T-cell (primary cell): ENCODE results near the gene SLC25A25. TPM values are rescaled to one million over a fixed set of nuclear protein-coding genes. Genes with fewer than 3 reads are reported as not detected.
"Not testable (repeated sequence)": the region's sequence is repeated elsewhere in the genome, so short reads cannot be mapped to it uniquely, and the experiment has no call there.

Experiments used
- ATAC-seq, 4 experiments: fragments of 200-7000 bp in 3 of 4; fragments of 150-1000 bp in 1 of 4; cut with Tn5 transposase; replicated peaks in 1 of 4; 1 replicate in 3 of 4; 2 replicates in 1 of 4; pipeline ENCODE4 v1.10.0; 2021; ENCODE audit warnings: moderate library complexity in 3 of 4, mild to moderate bottlenecking in 2 of 4, moderate number of reproducible peaks in 1 of 4
- CTCF ChIA-PET, 2 donors: fragments of 300-600 bp; sonication (Branson Sonifier 250); formaldehyde crosslinking; loops; one replicate each; lab custom pipeline; 2022; ENCODE audit warnings: antibody characterized with exemption in 2 of 2; lab: Charles Lee
- POLR2A ChIA-PET, 2 donors: fragments of 300-600 bp; sonication (Branson Sonifier 250); formaldehyde crosslinking; loops; one replicate each; lab custom pipeline; 2022; ENCODE audit warnings: antibody characterized with exemption in 2 of 2; lab: Charles Lee
- DNase-seq, 35 experiments: peaks; one replicate each; pipeline versions ENCODE4 v3.0.0 to v3.0.0-alpha.2; 2013 to 2023
- H3K27ac ChIP-seq: one replicate; pipeline ENCODE4 v1.5.1; 2013; ENCODE audit warnings: low read length
- H3K27me3 ChIP-seq, 2 experiments: replicated peaks in 1 of 2; 1 replicate in 1 of 2; 2 replicates in 1 of 2; pipeline versions ENCODE4 v1.6.1 to v1.7.0; 2013; ENCODE audit warnings: low read length in 1 of 2, mixed read lengths in 1 of 2; ENCODE audit not compliant: control insufficient read depth in 2 of 2, insufficient read depth in 2 of 2; ENCODE audit errors: extremely low read depth in 1 of 2
- H3K36me3 ChIP-seq, 2 donors: 1 replicate in 1 of 2; 2 replicates in 1 of 2; pipeline versions ENCODE4 v1.6.1 to v1.7.0; 2013; ENCODE audit warnings: low read length in 1 of 2; ENCODE audit not compliant: control insufficient read depth in 2 of 2, insufficient read depth in 1 of 2; ENCODE audit errors: extremely low read depth in 1 of 2
- H3K4me1 ChIP-seq, 2 experiments: 1 replicate in 1 of 2; 2 replicates in 1 of 2; pipeline versions ENCODE4 v1.6.1 to v1.7.0; 2013; ENCODE audit warnings: low read length in 2 of 2, mixed read lengths in 1 of 2; ENCODE audit not compliant: insufficient read depth in 2 of 2, control insufficient read depth in 1 of 2; ENCODE audit errors: extremely low read depth in 1 of 2
- H3K4me3 ChIP-seq, 2 donors: 1 replicate in 1 of 2; 2 replicates in 1 of 2; pipeline versions ENCODE4 v1.5.1 to v1.7.0; 2013; ENCODE audit warnings: mild to moderate bottlenecking in 2 of 2, low read length in 1 of 2, moderate library complexity in 1 of 2; ENCODE audit not compliant: control insufficient read depth in 1 of 2; ENCODE audit errors: extremely low read depth in 1 of 2
- H3K9me3 ChIP-seq: 2 replicates; pipeline ENCODE4 v1.7.0; 2013
- H3K27ac Mint-ChIP-seq, 2 donors: one replicate each; pipeline ENCODE4 v1.8.0; 2020 to 2021; ENCODE audit warnings: mild to moderate bottlenecking in 2 of 2, mixed read lengths in 2 of 2
- H3K27me3 Mint-ChIP-seq, 2 donors: one replicate each; pipeline ENCODE4 v1.8.0; 2021 to 2022; ENCODE audit warnings: mixed read lengths in 2 of 2
- H3K36me3 Mint-ChIP-seq: one replicate; pipeline ENCODE4 v1.8.0; 2021; ENCODE audit warnings: mixed read lengths
- H3K4me1 Mint-ChIP-seq, 3 donors: one replicate each; pipeline ENCODE4 v1.8.0; 2020 to 2022; ENCODE audit warnings: mixed read lengths in 3 of 3, mild to moderate bottlenecking in 1 of 3
- H3K4me3 Mint-ChIP-seq, 3 donors: one replicate each; pipeline ENCODE4 v1.8.0; 2020 to 2022; ENCODE audit warnings: mild to moderate bottlenecking in 3 of 3, mixed read lengths in 3 of 3, moderate library complexity in 3 of 3
- H3K9me3 Mint-ChIP-seq, 3 donors: one replicate each; pipeline ENCODE4 v1.8.0; 2020 to 2022; ENCODE audit warnings: mixed read lengths in 3 of 3
- WGBS: methylation state at CpG from one replicate; pipeline ENCODE4 v1.1.5; 2013; ENCODE audit warnings: missing lambda C conversion rate; ENCODE audit not compliant: insufficient coverage; 5-methylcytosine and 5-hydroxymethylcytosine counted together
- total RNA-seq, 35 experiments: library from RNA in 6 of 35; stranded (reverse) in 6 of 35; fragments of 120-200 nt in 1 of 35; gene quantifications; one replicate each; pipeline versions ENCODE4 v1.2.1 to v1.2.4 and lab custom pipeline; 2013 to 2026

SLC25A25 gene
- total RNA-seq, 5 donors from 2014 or later (not counting 1 experiment from before 2014, with no cell fraction given), result 11.8 to 21.0 (median 17.3) TPM

GRCh38 chr9:128045409-128045808 lies 22.6 kb upstream of the SLC25A25 start:
- H3K27me3 Mint-ChIP-seq, H3K36me3 Mint-ChIP-seq, H3K36me3 ChIP-seq, H3K4me1 Mint-ChIP-seq, H3K4me3 Mint-ChIP-seq, H3K4me1 ChIP-seq, CTCF ChIA-PET, ATAC-seq, H3K4me3 ChIP-seq, H3K9me3 Mint-ChIP-seq, H3K27me3 ChIP-seq, DNase-seq, H3K27ac ChIP-seq, H3K9me3 ChIP-seq, H3K27ac Mint-ChIP-seq: not testable (repeated sequence)
- POLR2A ChIA-PET, result interaction anchor here (0.6 to 0.7 kb wide), 3 partner anchors 9 to 114 kb away, joined by 3 to 4 read pairs (median 3); no protein-coding TSS in a partner anchor
- 95% methylated on average over 3 of the region's 6 CpGs for WGBS

- Histone ChIP-seq H3K9me3 (no peaks in the 10 kb centered on the region), H3K4me3 (no peak overlapping the region), H3K27me3 (peaks cover 0 to 3% of the 10 kb centered on the region in 2 experiments), H3K27ac (no peak overlapping the region), H3K36me3 (no peaks in the 10 kb centered on the region), H3K4me1 (no peaks in the 10 kb centered on the region)
- Mint-ChIP-seq H3K27ac (no peak overlapping the region), H3K4me3 (no peak overlapping the region), H3K36me3 (no peaks in the 10 kb centered on the region), H3K4me1 (peaks cover 0 to 4% (median 0%) of the 10 kb centered on the region in 3 donors), H3K9me3 (no peaks in the 10 kb centered on the region), H3K27me3 (no peaks in the 10 kb centered on the region)
- DNase-seq (no peak), ATAC-seq (no peak)
- POLR2A ChIA-PET, result interaction anchor here (0.6 to 0.7 kb wide), 3 partner anchors 9 to 114 kb away, joined by 3 to 4 read pairs (median 3); no protein-coding TSS in a partner anchor
- WGBS, result 86% methylated on average over 1 of the region's 1 CpG
- CTCF ChIA-PET, result no interaction called here
These were observed 22.2 kb upstream of the SLC25A25 start for GRCh38 chr9:128045831-128046230.

GRCh38 chr9:128047231-128047630 lies 20.8 kb upstream of the SLC25A25 start:
- CTCF ChIA-PET, result interaction anchor here in 1 of 2 donors (1.2 kb wide), 1 partner anchor 13 kb away, joined by 3 read pairs; no protein-coding TSS in a partner anchor
- Mint-ChIP-seq H3K27ac (no peak overlapping the region), H3K4me1 (no peaks in the 10 kb centered on the region), H3K27me3 (no peaks in the 10 kb centered on the region), H3K9me3 (no peaks in the 10 kb centered on the region), H3K4me3 (no peak overlapping the region), H3K36me3 (no peaks in the 10 kb centered on the region)
- no peak overlapping the region for H3K27ac ChIP-seq
- peaks cover 0 to under 1% of the 10 kb centered on the region in 2 experiments for H3K27me3 ChIP-seq
- POLR2A ChIA-PET, result interaction anchor here in 1 of 2 donors (0.7 kb wide), 1 partner anchor 360 kb away, joined by 5 read pairs; no protein-coding TSS in a partner anchor
- no peak for ATAC-seq
- no peaks in the 10 kb centered on the region for H3K36me3 ChIP-seq
- no peaks in the 10 kb centered on the region for H3K9me3 ChIP-seq
- H3K4me3 ChIP-seq, result no peak overlapping the region
- no peaks in the 10 kb centered on the region for H3K4me1 ChIP-seq
- no peak for DNase-seq
- no CpG with 5 or more reads among the region's 6 CpGs for WGBS

GRCh38 chr9:128048663-128049062 lies 19.4 kb upstream of the SLC25A25 start:
- no peaks in the 10 kb centered on the region for H3K36me3 Mint-ChIP-seq
- no peaks in the 10 kb centered on the region for H3K36me3 ChIP-seq
- CTCF ChIA-PET, result no interaction called here
- H3K4me3 ChIP-seq, result no peak overlapping the region
- ATAC-seq (peak in 2 of 4 experiments; percentile 60 to 71), DNase-seq (no peak)
- POLR2A ChIA-PET, result interaction anchor here (0.6 kb wide), 2 partner anchors 34 to 119 kb away, joined by 3 to 4 read pairs; no protein-coding TSS in a partner anchor
- H3K27ac ChIP-seq, result no peak overlapping the region
- H3K27me3 Mint-ChIP-seq, result no peaks in the 10 kb centered on the region
- no peaks in the 10 kb centered on the region for H3K4me1 ChIP-seq
- no peaks in the 10 kb centered on the region for H3K9me3 ChIP-seq
- no peaks in the 10 kb centered on the region for H3K4me1 Mint-ChIP-seq
- H3K9me3 Mint-ChIP-seq, result no peaks in the 10 kb centered on the region
- no peak overlapping the region for H3K27ac Mint-ChIP-seq
- no peaks in the 10 kb centered on the region for H3K27me3 ChIP-seq
- H3K4me3 Mint-ChIP-seq, result no peak overlapping the region

- H3K4me1 ChIP-seq, result no peaks in the 10 kb centered on the region
- Mint-ChIP-seq H3K4me3 (no peak overlapping the region), H3K27me3 (peaks cover 1 to 4% of the 10 kb centered on the region in 2 donors), H3K36me3 (no peaks in the 10 kb centered on the region), H3K9me3 (no peaks in the 10 kb centered on the region), H3K27ac (no peak overlapping the region), H3K4me1 (no peaks in the 10 kb centered on the region)
- no peaks in the 10 kb centered on the region for H3K36me3 ChIP-seq
- no peaks in the 10 kb centered on the region for H3K9me3 ChIP-seq
- ChIA-PET CTCF (no interaction called here), POLR2A (interaction anchor here in 1 of 2 donors (0.6 kb wide), 1 partner anchor 22 kb away, joined by 3 read pairs; no protein-coding TSS in a partner anchor)
- DNase-seq (no peak), ATAC-seq (no peak)
- 71% methylated on average over 1 of the region's 3 CpGs for WGBS
- no peak overlapping the region for H3K27ac ChIP-seq
- H3K27me3 ChIP-seq, result no peaks in the 10 kb centered on the region
- H3K4me3 ChIP-seq, result no peak overlapping the region
These were observed 18.2 kb upstream of the SLC25A25 start for GRCh38 chr9:128049843-128050242.

GRCh38 chr9:128051932-128052709 lies 15.9 kb upstream of the SLC25A25 start:
- no peaks in the 10 kb centered on the region for H3K4me1 Mint-ChIP-seq
- WGBS, result 84% methylated on average over 12 of the region's 15 CpGs
- H3K27ac Mint-ChIP-seq, result no peak overlapping the region
- Histone ChIP-seq H3K4me1 (no peaks in the 10 kb centered on the region), H3K4me3 (no peak overlapping the region), H3K27ac (no peak overlapping the region), H3K36me3 (no peaks in the 10 kb centered on the region), H3K9me3 (no peaks in the 10 kb centered on the region), H3K27me3 (no peaks in the 10 kb centered on the region)
- ChIA-PET CTCF (no interaction called here), POLR2A (no interaction called here)
- H3K4me3 Mint-ChIP-seq, result no peak overlapping the region
- no peaks in the 10 kb centered on the region for H3K36me3 Mint-ChIP-seq
- H3K27me3 Mint-ChIP-seq, result peaks cover 1 to 4% of the 10 kb centered on the region in 2 donors
- H3K9me3 Mint-ChIP-seq, result no peaks in the 10 kb centered on the region
- DNase-seq, result no peak
- ATAC-seq, result no peak
